Measurements from ENCODE around the gene SCTR.

GRCh38 chr2:119421304-119421703 lies 103.0 kb downstream of the SCTR start:
- TF ChIP-seq, protein P1, sequence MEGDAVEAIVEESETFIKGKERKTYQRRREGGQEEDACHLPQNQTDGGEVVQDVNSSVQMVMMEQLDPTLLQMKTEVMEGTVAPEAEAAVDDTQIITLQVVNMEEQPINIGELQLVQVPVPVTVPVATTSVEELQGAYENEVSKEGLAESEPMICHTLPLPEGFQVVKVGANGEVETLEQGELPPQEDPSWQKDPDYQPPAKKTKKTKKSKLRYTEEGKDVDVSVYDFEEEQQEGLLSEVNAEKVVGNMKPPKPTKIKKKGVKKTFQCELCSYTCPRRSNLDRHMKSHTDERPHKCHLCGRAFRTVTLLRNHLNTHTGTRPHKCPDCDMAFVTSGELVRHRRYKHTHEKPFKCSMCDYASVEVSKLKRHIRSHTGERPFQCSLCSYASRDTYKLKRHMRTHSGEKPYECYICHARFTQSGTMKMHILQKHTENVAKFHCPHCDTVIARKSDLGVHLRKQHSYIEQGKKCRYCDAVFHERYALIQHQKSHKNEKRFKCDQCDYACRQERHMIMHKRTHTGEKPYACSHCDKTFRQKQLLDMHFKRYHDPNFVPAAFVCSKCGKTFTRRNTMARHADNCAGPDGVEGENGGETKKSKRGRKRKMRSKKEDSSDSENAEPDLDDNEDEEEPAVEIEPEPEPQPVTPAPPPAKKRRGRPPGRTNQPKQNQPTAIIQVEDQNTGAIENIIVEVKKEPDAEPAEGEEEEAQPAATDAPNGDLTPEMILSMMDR (IDR thresholded peaks at IDR 0.05), result no peak
- TF ChIP-seq POLR2A (IDR thresholded peaks at IDR 0.05), result no peak

All from adrenal gland (tissue), 5 donors.